HG03108 (cell line): ENCODE data around the gene MPZL2.
A peak's percentile ranks its signal among the peaks of the same experiment; 100 is the strongest.

Source experiments
- ATAC-seq: cut with Tn5 transposase; IDR thresholded peaks from one replicate; pipeline ENCODE4 v1.9.1; 2021; ENCODE audit warnings: moderate library complexity; ENCODE audit not compliant: unreplicated experiment

The MPZL2 gene

GRCh38 chr11:118223570-118223969, 40.5 kb downstream of the MPZL2 start:
- no peak for ATAC-seq

GRCh38 chr11:118222437-118222836, 41.7 kb downstream of the MPZL2 start:
- ATAC-seq: no peak

GRCh38 chr11:118221419-118221818, 42.7 kb downstream of the MPZL2 start:
- no peak for ATAC-seq

GRCh38 chr11:118219732-118220131, 44.4 kb downstream of the MPZL2 start:
- no peak for ATAC-seq

- ATAC-seq: no peak
Measured at GRCh38 chr11:118219244-118219643, 44.9 kb downstream of the MPZL2 start.

- ATAC-seq: no peak
Measured at GRCh38 chr11:118217575-118217974, 46.5 kb downstream of the MPZL2 start.

GRCh38 chr11:118216621-118217481, 47.2 kb downstream of the MPZL2 start:
- ATAC-seq: peak; percentile 57

- ATAC-seq: no peak
Measured at GRCh38 chr11:118215765-118216164, 48.3 kb downstream of the MPZL2 start.

GRCh38 chr11:118215262-118215661, 48.8 kb downstream of the MPZL2 start:
- ATAC-seq: no peak

GRCh38 chr11:118214210-118214914, 49.7 kb downstream of the MPZL2 start:
- ATAC-seq: no peak

GRCh38 chr11:118213781-118214180, 50.3 kb downstream of the MPZL2 start:
- ATAC-seq: no peak

- ATAC-seq: no peak
Measured at GRCh38 chr11:118213201-118213600, 50.9 kb downstream of the MPZL2 start.

GRCh38 chr11:118212781-118213191, 51.3 kb downstream of the MPZL2 start:
- no peak for ATAC-seq

GRCh38 chr11:118212131-118212725, 51.9 kb downstream of the MPZL2 start:
- no peak for ATAC-seq

- no peak for ATAC-seq
Measured at GRCh38 chr11:118211006-118211405, 53.1 kb downstream of the MPZL2 start.

- no peak for ATAC-seq
Measured at GRCh38 chr11:118210323-118210722, 53.8 kb downstream of the MPZL2 start.

GRCh38 chr11:118209033-118209432, 55.1 kb downstream of the MPZL2 start:
- no peak for ATAC-seq

GRCh38 chr11:118207079-118207478, 57.0 kb downstream of the MPZL2 start:
- no peak for ATAC-seq

- no peak for ATAC-seq
Measured at GRCh38 chr11:118206391-118207031, 57.6 kb downstream of the MPZL2 start.

GRCh38 chr11:118205606-118206378, 58.3 kb downstream of the MPZL2 start:
- no peak for ATAC-seq
